HG02884 (cell line): Measurements from ENCODE around the gene IGSF8.
A peak's percentile ranks its signal among the peaks of the same experiment; 100 is the strongest.

Experiments
- ATAC-seq: cut with Tn5 transposase; IDR thresholded peaks from one replicate; pipeline ENCODE4 v1.9.1; 2021; ENCODE audit warnings: mild to moderate bottlenecking, moderate library complexity; ENCODE audit not compliant: unreplicated experiment

IGSF8 gene

DNA sequence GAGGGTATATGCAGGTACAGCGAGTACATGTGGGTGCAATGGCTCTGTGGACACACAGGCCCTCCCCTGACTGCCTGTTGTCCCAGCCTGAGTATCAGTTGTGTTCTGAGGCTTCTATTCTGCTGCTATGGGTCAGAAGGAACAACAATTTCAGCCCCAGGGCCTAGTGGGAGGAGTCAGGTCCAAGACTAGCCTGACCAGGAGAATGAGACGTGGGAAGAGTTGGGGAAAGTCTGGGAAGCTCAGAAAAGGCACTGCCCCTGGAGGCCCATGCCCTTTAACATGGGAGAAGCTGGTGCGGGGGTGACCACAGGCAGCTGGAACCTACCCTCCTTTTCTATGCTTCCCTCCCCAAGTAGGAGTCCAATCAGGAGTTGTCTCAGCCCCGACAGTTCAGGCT is 7.7 kb downstream of the IGSF8 start:
- no peak for ATAC-seq

DNA sequence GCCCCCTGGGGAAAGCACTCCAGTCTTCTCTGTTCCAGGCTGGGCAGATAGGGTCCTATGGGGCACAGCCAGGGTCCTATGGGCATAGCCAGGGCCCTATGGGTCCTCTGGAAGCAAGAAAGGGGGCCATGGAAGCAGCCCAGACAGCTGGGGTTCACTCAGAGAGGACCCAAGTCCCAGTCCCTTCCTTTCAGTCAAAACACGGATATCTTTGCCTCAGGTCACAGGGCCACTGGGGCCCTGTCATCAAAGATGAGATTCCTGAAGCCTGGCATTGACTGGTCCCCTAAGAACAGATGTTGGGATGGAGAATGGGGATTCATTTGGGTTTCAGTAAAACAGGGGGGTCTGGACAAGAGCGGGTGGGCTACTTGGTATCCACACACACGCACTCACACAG is 8.5 kb downstream of the IGSF8 start:
- no peak for ATAC-seq

DNA sequence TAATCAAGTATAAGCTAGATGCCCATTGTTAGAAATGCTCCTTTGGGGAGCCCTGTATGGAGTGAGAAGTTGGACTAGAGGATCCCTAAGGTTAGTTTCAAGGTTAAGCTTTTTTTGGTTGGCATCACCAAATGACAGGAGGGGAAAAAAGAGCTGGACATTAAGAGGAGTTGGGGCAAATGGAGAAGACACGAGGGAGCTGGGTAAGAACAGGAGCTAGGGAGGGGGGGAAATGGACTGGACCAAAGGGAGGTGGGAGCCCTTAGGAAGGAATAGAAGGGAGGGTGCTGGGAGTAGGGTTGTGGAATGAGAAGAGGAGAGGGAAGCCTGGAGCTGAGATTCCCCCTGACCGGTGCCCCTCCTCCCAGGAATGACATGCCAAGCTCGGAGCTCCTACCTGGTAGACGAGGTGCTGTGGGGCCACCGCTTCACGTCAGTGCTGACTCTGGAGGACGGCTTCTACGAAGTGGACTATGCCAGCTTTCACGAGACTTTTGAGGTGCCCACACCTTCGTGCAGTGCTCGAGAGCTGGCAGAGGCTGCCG is 11.2 kb downstream of the IGSF8 start:
- no peak for ATAC-seq

DNA sequence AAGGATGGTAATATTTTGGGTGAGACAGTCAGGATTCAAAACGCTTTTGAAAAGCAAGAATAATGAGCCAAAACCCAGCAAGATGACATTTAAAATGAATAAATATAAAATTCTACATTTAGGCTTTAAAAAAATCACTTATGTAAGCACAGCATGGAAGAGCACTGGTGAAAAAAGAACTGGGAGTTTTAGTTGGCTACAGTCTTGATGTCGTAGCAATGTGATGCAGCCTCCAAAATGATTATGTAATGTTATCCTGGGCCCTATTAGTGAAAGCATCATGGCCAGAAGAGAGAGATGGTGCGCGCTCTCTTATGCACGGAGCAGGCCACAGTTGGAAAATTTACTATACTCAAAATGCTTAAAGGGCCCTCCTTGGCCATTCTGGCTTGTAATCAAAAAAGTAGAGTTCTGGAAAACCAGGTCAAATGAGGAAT is 11.9 kb downstream of the IGSF8 start:
- ATAC-seq = no peak

DNA sequence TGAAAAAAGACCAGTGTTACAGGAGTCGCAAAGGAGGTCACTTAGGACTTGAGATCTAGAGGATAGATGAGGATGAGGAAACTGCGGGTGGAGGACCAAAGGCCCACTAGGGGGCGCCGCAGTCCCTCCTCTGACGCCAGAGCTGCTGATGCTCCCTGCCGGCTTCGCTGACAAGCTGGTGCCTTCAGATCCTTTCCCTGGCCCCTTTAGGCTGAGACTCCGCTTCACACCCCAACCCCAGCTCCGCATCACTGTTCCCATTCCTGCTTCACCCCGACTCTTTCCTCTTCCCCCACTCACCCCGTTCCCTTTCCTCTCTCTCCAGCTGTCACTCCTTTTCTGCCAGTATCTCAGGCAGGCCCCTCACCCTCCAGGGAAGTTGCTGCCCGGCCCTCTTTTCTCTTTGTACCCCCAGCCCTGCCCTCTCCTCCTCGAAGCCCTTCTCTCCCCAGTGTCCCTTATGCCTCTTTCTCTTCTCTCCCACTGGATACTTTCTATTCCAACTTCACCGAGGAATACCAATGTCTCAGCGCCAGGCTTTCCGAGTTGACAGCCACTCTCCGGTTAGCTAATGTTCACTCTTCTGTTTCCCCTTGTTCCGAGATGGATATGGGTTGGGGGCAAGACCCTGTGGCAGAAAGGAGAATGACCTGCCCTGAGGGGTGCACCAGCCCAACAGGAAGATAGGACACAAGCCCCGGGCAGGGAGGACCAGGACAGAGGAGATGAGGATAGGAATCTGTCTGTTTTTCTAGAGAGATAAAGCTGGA is 12.5 kb downstream of the IGSF8 start:
- no peak for ATAC-seq

DNA sequence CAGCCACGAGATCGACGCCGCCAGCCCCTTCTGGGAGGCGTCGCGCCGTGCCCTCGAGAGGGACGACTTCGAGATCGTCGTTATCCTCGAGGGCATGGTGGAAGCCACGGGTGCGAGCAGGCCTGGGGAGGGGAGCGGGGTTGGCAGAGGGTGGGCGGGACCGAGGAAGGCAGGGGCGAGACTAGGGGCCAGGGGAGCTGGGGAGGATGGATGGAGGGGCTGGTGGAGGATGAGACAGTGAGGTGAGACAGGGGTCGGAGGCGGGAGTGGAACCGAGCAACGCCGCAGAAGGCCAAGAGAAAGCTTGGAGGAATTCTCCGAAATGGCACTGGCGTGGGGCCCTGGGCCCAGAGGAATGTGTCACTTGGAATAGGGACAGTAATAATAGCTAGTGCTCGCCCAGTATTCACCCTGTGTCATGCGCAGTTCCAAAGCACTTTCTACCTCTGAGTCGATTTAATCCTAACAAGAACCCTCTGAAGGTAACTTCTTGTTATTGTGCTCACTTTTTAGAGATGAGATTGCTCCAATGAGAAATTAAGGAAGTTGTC is 13.6 kb downstream of the IGSF8 start:
- ATAC-seq = no peak

DNA sequence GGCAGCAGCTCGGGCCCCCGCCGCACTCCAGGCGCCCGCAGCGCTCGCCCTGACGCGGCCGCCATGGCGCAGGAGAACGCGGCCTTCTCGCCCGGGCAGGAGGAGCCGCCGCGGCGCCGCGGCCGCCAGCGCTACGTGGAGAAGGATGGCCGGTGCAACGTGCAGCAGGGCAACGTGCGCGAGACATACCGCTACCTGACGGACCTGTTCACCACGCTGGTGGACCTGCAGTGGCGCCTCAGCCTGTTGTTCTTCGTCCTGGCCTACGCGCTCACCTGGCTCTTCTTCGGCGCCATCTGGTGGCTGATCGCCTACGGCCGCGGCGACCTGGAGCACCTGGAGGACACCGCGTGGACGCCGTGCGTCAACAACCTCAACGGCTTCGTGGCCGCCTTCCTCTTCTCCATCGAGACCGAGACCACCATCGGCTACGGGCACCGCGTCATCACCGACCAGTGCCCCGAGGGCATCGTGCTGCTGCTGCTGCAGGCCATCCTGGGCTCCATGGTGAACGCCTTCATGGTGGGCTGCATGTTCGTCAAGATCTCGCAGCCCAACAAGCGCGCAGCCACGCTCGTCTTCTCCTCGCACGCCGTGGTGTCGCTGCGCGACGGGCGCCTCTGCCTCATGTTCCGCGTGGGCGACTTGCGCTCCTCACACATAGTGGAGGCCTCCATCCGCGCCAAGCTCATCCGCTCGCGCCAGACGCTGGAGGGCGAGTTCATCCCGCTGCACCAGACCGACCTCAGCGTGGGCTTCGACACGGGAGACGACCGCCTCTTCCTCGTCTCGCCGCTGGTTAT is 14.2 kb downstream of the IGSF8 start:
- no peak for ATAC-seq

DNA sequence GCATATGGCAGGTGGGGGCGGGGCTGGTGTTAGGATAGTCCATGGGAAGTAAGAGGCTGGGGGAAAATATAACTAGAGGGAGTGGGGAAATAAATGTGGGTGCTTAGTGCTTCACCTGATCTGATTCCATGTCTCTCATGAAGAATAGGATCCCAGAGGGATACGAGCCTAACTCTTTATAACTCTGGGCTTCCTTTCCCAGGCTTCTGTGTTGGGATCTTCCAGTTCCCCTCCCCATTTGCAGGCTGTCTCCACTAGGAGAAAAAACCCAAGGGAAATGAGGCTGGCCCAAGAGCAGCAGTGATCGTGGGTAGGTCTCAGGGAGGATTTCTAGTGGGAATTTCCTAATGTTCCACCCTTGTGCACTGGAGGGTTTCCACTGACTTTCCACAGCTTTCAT is 15.5 kb downstream of the IGSF8 start:
- no peak for ATAC-seq

DNA sequence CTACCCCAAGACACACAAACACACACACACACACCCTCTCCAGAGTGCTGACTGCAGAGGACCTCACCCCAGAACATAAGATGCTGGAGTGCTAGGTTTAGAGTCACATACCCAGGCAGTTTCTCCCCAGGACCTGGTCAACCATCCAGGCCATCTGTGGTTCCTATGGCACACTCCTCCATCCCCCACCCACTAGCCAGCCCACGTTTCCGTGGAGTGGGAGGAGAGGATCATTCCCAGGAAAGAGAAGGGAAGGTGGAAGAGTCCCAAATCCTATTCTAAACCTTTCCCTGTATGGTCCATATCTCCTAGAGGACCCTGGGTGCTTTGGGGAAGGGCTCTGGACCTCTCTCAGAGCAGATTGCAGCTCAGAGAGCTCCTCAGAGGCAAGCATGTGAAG is 15.9 kb downstream of the IGSF8 start:
- no peak for ATAC-seq

DNA sequence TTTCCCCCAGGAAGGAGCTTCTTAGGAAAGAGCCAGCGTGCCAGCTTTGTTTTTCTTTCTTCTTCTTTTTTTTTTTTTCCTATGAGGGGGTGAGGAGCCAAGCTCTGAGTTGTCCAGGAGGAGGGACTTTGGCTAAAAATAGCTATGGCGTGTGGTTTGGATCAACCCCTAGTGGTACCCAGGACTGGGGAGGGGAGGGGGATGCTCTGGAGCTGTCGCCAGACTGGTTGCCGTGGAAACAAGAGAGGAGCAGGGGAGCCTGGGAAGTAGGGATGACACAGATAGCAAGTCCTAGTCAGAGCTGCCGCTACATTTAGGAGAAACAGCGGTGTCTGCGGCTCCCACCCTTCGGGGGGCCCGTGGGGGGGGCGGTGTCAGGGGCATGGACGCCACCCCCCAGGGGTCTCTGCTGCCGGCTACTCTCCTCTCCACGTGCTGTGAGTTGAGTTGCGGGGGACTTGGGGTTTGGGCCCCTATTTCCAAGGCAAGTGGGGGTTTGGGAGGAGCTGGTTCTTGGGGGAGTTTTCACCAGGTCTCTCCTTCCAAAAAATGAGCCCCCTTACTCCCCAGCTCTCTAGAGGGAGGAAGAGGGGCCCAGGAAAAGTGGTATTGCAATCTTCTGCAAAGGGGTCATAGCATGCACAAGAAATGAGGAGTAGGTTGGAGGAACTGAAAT is 17.0 kb downstream of the IGSF8 start, which contains the start of gene KCNJ9:
Gene KCNJ9 (plus strand): TSS at position 278 of the 676 bp plus-strand sequence. CDS start 2,493 bp downstream, outside the sequence.
- ATAC-seq = no peak

DNA sequence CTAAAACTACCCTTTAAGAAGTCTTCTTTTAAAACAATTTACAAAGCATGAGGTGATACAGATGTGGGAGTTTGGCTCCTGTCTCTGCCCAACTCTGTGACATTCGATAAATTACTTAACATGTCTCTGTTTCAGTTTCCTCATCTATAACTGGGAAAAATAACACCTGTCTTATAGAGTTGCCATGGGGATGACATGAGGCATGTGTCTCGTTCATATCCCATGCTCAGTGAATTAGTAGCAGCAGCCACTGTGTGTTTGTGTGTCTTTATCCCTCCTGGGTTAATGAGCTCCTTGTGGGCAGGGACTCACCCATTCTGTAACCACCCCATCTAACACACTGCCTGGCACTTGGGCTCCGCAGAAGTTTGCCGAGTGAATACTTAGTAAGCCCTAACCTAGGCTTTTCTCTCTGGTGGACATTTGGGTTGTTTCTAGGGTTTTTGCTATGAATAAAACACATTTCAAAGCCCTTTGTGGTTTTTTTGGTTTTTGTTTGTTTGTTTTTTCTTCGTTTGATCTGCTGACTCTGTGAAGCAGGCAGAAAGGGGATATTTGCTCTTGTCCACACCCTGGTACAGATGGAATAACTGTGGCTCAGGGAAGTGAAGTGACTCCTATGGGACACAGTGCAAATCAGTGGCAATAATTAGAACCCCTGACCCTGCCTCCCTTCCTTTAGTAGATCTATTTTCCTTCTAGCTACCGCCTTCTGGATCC is 17.9 kb downstream of the IGSF8 start:
- no peak for ATAC-seq

DNA sequence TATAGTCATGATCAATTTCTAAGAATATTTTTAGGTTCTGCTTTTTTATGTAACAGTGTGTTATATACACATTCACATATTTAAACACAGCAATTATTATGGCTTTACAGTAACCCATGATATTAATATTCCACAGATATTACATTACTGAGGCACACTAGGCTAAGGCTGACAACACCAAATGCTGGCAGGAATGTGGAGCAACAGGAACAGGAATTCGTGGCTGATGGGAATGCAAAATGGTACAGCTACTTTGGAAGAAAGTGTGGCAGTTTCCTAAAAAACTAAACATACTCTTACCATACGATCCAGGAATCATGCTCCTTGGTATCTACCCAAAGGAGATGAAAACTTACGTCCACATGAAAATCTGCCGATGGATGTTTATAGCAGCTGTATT is 19.0 kb downstream of the IGSF8 start:
- no peak for ATAC-seq

DNA sequence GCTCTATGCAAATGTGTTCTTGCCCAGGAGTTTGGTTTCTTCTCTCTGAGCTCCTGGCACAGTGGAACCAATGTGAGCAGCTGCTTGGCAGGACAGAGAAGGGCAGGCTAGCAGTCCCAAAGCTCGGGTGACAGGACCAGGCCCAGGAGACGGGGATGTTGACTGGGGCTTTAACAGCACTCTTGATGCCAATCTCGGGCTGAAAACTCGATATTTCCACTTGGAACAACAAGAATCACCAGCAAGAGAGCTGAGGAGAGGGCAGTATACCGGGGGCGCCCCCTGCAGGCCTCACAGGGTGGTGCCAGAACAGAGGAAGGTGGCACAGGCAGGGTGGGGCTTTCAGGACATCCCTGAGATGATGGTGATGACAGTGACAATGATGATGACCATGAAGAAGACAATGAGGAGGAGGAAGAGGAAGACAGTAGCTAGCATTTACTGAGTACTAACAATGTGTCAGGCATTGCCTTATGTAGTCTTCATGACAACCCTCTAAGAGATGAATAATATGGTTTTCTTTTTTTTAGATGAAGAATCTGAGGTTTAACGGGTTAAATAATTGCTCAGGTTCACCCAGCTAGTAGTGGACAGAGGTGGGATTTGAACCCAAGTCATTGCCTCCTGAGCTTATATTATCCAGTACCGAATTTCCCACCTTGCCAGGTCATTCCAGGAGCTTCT is 19.8 kb downstream of the IGSF8 start:
- peak; percentile 81 for ATAC-seq

DNA sequence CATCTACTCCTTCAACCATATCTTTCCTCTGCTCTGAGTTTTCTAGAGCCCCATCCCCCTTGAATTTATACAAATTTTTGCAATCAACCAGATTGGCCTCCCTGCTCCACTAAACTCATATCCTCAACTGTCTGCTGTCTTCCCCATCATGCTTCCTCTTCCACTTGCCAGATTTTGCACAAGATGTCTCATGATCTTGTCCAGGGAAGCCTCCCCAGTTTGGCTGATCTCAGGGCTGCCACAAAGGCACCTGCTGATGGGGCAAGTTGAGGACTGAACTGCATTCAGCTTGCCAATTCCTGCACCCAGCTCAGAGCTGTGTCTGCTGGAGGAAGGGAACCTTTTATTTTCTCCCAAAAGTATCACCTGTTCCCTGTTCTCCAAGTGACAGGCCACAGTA is 20.9 kb downstream of the IGSF8 start:
- ATAC-seq = no peak

DNA sequence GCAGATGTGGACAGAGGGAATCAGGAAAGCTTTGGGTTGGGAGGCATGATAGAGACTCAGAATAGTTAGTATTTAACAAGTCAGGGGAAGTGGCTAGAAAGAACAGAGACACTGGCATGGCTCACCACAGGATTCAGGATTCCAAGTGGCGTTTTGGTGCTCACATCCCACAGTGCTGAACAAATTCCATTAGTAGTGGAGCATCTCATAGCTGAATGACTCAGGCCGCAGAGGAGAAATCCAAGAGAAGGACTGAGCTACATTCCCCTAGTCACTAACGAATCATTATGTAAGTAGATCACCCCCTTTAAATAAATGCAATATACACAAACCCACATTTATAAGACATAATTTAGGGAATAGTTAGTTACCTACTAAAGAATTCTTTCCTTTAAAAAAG is 22.1 kb downstream of the IGSF8 start:
- ATAC-seq = no peak

DNA sequence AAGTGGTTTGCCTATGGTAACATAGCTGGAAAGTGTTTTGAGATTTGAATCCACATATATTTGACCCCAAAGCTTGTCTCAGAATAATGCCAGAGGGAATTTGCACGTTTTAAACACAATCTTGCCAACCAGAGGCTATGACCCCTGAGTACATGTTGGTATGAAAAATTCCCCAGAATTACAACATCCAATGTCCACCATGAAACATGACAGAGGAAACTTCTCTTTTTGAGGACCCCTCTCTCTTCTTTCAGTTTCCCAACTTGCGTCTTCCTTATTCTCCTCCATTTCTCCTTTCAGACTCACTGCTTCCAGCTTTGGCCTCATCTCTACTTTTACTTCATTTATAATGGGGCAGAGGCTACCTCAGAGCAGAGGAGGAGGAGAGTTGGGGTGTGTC is 22.6 kb downstream of the IGSF8 start:
- no peak for ATAC-seq

DNA sequence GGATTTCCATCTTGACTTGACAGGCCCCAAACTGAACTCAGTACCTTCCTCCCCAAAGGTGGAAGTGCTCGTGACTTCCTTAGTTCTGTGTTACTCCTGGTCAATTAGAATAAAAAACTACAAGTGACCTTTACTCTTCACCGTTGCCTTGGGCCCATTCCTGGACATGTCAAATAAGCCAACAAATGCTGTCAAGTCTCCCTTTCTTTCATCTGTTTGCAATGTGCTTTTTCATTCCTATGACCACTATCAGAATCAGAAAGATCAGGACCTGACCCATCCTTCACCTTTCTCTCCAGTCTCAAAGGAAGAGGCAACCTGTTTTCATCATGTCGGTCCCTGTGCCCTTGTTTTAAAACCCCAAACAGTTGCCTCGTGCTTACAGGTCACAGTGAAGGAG is 23.6 kb downstream of the IGSF8 start:
- no peak for ATAC-seq

DNA sequence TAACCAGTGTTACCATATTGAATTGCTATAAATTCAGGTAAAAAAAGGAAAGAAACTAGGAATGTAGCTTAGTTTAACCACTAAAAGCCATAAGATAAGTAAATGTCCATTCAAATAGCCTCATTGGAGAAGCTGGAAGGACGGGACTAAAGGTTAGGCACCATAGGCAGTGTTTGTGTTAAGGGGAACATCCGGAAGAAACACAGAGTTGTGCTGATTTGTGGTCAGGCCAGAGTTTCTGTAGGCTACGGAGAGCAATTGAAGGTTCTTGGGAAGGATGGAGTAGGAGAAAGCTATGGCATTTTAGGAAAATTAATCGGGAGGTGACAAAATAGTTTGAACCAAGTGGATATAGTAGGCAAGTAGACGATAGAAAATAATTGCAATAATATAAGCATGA is 27.1 kb downstream of the IGSF8 start:
- no peak for ATAC-seq

DNA sequence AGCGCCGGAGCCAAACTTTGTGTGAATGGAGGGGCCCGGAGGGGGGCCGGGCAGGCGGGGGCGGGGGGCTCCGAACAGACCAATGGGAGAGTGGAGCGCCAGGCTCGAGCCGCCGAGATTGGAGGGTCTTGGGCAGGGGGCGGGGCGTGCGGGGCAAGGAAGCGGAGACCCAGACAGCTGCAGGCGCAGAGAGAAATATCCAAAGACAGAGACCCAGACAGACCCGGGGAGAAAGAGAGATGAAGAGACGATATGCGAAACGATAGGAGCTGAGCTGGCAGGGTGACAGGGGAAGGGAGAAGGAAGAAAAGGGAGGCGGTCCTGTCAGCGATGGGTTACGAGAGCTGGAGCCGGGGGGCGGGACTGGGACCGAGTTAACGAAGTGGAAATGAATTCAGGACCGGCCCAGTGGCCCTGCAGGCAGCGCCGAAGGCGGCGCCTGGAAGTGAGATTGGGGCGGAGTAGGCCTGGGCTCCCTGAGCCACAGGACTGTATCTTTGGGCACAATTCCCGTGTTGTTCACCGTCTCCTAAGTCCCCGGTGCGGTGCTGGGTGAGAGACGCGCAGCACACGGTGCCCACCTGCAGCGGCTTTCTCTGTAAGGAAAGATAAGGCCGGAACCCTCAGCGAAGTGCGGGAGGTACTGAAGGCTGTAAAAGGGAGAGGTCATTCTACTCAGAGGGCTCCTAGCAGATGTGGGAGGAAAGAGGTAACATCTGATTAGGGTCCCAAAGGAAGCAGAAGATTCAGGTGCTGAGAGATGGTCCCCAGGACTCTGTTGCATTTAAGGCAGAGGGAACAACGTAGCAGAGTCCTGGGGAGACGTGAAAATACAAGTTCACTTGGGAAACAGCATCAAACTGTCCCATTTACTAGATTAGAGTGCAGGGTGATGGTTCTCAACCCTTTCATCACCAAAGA is 27.9 kb downstream of the IGSF8 start:
- no peak for ATAC-seq
